ENCODE measurements around the gene TFAP2E. TPM values are rescaled to one million over a fixed set of nuclear protein-coding genes. Genes with fewer than 3 reads are reported as not detected.

TFAP2E gene
- polyA plus RNA-seq, 6 donors from 2014 or later: 0.16 to 0.62 (median 0.24) TPM; not detected in 2

DNA sequence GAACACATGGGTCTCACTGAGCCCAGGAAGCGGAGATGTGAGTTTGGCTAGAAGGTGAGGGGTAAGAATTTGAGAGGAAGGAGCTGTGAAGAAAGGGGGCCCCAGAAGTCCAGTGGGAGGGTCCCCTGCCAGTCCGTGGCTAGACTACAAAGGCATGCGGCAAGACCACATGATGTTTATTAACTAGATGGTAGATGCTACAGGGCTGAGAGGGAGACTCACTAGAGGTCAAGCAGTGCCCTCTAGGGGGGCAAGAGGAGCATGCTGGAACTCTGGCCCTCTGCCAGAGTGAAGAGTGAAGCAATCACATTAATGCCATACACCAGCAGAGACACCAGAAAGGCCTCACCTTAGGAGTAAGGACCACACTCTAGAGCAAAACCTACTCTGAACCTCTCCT, 28.1 kb upstream of the TFAP2E start:
- Mint-ChIP-seq H3K4me1 (peaks cover 34 to 48% (median 37%) of the 10 kb centered on the region in 3 donors), H3K36me3 (peaks cover 16 to 17% of the 10 kb centered on the region in 2 donors), H3K9me3 (no peaks in the 10 kb centered on the region), H3K4me3 (no peak overlapping the region), H3K27ac (peak overlapping the region in 1 of 6 donors; percentile 66), H3K27me3 (no peaks in the 10 kb centered on the region)
- ATAC-seq (ENCODE audit: low read depth in 2 of 2) (no peak), DNase-seq (no peak)

DNA sequence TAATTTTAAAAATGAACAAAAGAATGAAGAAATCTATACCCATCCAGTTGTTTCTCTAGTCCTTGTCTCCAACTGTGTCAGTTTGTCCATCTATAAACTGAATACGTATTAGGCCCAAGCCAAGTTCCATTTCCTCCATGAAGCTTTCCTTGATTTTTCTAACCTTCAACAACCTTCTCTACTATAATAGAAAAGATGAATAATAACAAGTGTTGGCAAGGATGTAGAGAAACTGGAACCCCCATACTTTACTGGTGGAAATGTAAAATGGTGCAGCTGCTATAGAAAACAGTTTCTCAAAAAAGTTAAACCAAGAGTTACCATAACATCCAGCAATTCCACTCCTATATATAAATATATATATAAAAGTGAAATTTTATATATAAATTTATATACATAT, 26.5 kb upstream of the TFAP2E start:
- no peaks in the 10 kb centered on the region for H3K9me3 Mint-ChIP-seq
- DNase-seq (no peak), ATAC-seq (ENCODE audit: low read depth in 2 of 2) (no peak)
- peaks cover 16 to 17% of the 10 kb centered on the region in 2 donors for H3K36me3 Mint-ChIP-seq
- H3K27me3 Mint-ChIP-seq: no peaks in the 10 kb centered on the region
- peaks cover 27 to 36% (median 29%) of the 10 kb centered on the region in 3 donors for H3K4me1 Mint-ChIP-seq
- no peak overlapping the region for H3K27ac Mint-ChIP-seq
- no peak overlapping the region for H3K4me3 Mint-ChIP-seq

DNA sequence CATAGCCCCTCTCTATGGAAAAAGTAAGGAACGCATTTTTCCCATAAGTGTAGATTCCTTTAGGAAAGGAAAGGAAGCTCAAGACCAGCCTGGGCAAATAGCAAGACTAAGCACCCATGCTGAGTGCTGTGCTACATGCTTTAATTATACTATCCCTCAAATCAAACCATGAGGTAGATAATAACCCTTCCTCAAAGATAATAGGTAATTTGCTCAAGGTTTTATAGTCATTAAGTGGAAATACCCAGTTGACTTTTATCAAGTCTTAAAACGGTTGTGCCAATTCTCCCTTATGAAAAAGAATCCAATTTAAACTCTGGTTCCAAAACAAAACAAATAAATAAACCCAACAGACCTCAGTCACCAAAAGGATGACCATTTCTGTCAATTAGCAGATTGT, 19.3 kb upstream of the TFAP2E start:
- ATAC-seq (ENCODE audit: low read depth in 2 of 2) (no peak), DNase-seq (no peak)
- no peak overlapping the region for H3K27ac Mint-ChIP-seq
- peaks cover 0 to 5% of the 10 kb centered on the region in 2 donors for H3K36me3 Mint-ChIP-seq
- H3K27me3 Mint-ChIP-seq: no peaks in the 10 kb centered on the region
- no peaks in the 10 kb centered on the region for H3K9me3 Mint-ChIP-seq
- peak overlapping the region in 1 of 8 donors; percentile 11 for H3K4me3 Mint-ChIP-seq
- H3K4me1 Mint-ChIP-seq: peaks cover 29 to 34% (median 31%) of the 10 kb centered on the region in 3 donors

DNA sequence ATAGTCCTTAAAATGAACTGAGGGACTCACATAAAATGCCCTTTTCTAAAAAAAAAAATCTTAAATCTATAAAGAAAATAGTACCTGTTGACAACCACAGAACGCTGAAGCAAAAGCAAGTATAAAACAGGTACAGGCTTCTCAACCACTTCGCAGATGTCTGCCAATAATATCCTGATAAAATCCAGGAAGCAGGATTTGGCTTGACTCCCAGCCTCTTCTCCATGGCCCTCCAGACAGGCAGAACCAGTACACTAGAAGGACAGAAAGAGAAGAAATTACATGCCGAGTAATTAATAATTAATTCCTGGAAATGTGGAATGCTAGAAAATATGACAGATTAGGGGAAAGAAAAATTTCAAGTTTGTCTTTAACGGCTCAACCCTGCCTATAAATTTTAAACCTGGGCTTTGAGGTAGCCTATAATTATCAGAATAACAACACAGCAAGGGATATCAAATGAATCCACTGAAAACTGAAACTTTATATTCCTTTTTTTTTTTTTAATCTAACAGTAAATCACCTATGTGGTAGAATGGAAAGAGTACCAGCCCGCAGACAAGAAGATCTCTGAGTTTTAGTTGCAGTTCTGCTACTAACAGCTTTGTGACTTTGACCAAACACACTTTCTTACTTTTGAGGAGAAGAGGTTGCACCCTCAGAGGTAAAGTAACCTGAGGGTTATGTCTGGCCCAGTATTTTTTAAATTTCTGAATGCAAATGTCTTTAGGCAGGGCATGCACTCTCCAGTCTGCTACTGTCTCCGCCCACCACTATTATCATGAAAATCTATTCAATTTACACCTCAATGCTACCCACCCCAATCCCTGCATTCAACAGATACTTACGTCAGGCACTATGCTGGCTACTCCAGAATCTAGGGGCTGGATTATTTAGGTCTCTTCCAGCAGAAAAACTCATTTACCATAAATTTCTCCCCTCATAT, 18.6 kb upstream of the TFAP2E start:
- peak overlapping the region in 3 of 8 donors; percentile 22 to 99 (median 95) for H3K4me3 Mint-ChIP-seq
- H3K27me3 Mint-ChIP-seq: no peaks in the 10 kb centered on the region
- ATAC-seq (ENCODE audit: low read depth in 2 of 2) (no peak), DNase-seq (no peak)
- no peaks in the 10 kb centered on the region for H3K9me3 Mint-ChIP-seq
- peaks cover 0 to 5% of the 10 kb centered on the region in 2 donors for H3K36me3 Mint-ChIP-seq
- peak overlapping the region in 1 of 6 donors; percentile 30 for H3K27ac Mint-ChIP-seq
- H3K4me1 Mint-ChIP-seq: peaks cover 33 to 37% (median 36%) of the 10 kb centered on the region in 3 donors

- Mint-ChIP-seq H3K9me3 (no peaks in the 10 kb centered on the region), H3K36me3 (peaks cover 0 to 5% of the 10 kb centered on the region in 2 donors), H3K27ac (peak overlapping the region in 2 of 6 donors; percentile 8 to 10), H3K4me3 (peak overlapping the region in 7 of 8 donors; percentile 50 to 99 (median 95)), H3K27me3 (no peaks in the 10 kb centered on the region), H3K4me1 (peaks cover 37 to 39% (median 37%) of the 10 kb centered on the region in 3 donors)
- DNase-seq (no peak), ATAC-seq (ENCODE audit: low read depth in 2 of 2) (no peak)
Measured at GRCh38 chr1:35555212-35555584, 17.9 kb upstream of the TFAP2E start.

- Mint-ChIP-seq H3K27ac (peak overlapping the region in 3 of 6 donors; percentile 10 to 95 (median 91)), H3K4me3 (peak overlapping the region; percentile 77 to 99 (median 97)), H3K27me3 (no peaks in the 10 kb centered on the region), H3K4me1 (peaks cover 37 to 39% (median 39%) of the 10 kb centered on the region in 3 donors), H3K9me3 (no peaks in the 10 kb centered on the region), H3K36me3 (peaks cover 0 to 5% of the 10 kb centered on the region in 2 donors)
- DNase-seq: no peak
- no peak for ATAC-seq (ENCODE audit: low read depth in 2 of 2)
Measured at GRCh38 chr1:35555601-35556477, 17.3 kb upstream of the TFAP2E start.

DNA sequence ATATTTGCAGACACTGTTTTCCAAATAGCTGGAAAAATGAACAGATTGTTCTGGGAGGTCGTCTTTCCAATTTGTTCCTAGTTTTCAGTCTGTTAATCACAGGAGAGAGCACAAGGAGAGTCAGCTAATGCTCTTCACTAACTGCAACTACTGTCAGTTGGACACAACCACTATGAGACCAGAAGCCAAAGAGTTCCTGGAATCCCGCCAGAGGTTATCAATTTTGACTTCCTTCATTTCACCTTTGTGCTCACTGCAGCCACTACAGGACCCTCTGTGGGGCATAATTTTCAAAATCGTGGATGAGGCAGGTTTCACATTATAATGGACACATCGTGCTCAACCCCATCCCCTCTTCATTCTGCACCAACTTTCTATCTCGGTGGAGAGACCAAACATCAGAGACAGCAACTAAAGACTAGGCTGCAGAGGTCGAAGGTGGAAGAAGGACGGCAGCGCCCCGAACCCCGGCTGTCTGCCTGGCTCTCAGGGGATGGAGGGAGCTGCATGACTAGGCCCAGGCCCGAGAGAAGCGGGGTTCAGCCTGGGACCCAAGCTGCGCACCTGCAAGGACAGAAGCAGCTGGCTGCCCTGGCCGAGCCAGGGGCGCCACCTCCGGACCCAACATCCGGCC, 16.5 kb upstream of the TFAP2E start:
- H3K4me1 Mint-ChIP-seq: peaks cover 41 to 43% (median 43%) of the 10 kb centered on the region in 3 donors
- ATAC-seq (ENCODE audit: low read depth in 2 of 2): peak in 1 of 2 donors; percentile 1

GRCh38 chr1:35557118-35557610, 15.9 kb upstream of the TFAP2E start, which contains the start of gene KIAA0319L:
Gene KIAA0319L (minus strand): TSS chr1:35557403. CDS start chr1:35554491, 2,912 bp downstream.
- Mint-ChIP-seq H3K9me3 (no peaks in the 10 kb centered on the region), H3K27me3 (no peaks in the 10 kb centered on the region), H3K4me3 (peak within 1 kb of the TSS; percentile 95 to 99 (median 98)), H3K4me1 (peaks cover 42 to 43% (median 43%) of the 10 kb centered on the region in 3 donors), H3K27ac (peak within 1 kb of the TSS; percentile 72 to 97 (median 95)), H3K36me3 (peaks cover 0 to 5% of the 10 kb centered on the region in 2 donors)
- DNase-seq (no peak), ATAC-seq (ENCODE audit: low read depth in 2 of 2) (peak; percentile 59)

More for the DNA sequence above, 16.5 kb upstream of the TFAP2E start:
- no peaks in the 10 kb centered on the region for H3K9me3 Mint-ChIP-seq
- H3K27me3 Mint-ChIP-seq: no peaks in the 10 kb centered on the region
- H3K27ac Mint-ChIP-seq: peak overlapping the region in 5 of 6 donors; percentile 36 to 95 (median 60)
- H3K36me3 Mint-ChIP-seq: peaks cover 0 to 5% of the 10 kb centered on the region in 2 donors
- H3K4me3 Mint-ChIP-seq: peak overlapping the region; percentile 95 to 99 (median 98)
- DNase-seq: no peak

GRCh38 chr1:35557611-35558373, 15.3 kb upstream of the TFAP2E start, which contains the start of gene NCDN:
Gene NCDN (plus strand): TSS chr1:35557799. CDS start chr1:35558191, 392 bp downstream.
- DNase-seq (peak; percentile 95), ATAC-seq (ENCODE audit: low read depth in 2 of 2) (peak; percentile 94)
- Mint-ChIP-seq H3K36me3 (peaks cover 0 to 5% of the 10 kb centered on the region in 2 donors), H3K4me3 (peak within 1 kb of the TSS; percentile 95 to 99 (median 98)), H3K9me3 (no peaks in the 10 kb centered on the region), H3K27me3 (no peaks in the 10 kb centered on the region), H3K27ac (peak within 1 kb of the TSS; percentile 72 to 97 (median 95)), H3K4me1 (peaks cover 42 to 43% (median 43%) of the 10 kb centered on the region in 3 donors)

DNA sequence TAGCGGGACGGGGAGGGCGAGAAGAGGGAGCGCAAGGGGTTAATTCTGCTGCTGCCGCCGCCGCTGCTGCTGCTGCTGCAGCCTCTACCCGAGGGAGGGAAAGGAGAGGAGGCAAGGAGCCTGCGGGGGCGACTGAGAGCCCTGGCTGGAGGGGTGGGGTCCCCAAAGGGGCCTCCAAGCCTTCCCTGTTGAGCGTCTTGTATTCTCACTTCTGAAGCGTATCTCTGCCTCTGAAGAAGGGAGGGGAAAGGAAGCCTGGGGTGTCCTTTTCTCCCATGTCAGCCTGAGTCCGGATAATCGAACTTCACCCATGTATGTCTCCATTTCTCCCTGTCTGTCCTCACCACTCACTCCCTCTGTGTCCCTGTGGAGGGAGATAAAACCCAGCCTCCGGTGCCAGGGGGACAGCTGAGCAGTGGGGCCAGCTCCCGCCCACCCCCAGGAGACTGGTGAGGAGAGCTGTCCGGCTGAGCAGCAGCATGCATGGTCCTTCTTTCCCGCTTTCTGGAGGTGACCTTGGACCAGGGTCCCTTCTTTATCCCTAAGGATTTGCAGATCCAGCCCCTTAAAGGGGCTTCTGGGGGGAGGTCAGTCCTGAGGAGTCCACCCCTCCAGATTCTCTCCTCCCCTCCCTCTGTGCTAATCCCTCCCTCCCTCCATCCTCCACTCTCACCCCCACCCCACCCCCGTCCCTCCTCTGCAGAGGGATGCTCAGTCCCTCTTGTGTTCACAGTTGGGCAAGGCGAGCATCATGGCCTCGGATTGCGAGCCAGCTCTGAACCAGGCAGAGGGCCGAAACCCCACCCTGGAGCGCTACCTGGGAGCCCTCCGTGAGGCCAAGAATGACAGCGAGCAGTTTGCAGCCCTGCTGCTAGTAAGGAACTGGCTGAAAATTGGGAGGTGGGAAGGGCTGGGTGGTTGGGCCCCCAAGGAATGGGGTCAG, 14.5 kb upstream of the TFAP2E start:
- peaks cover 0 to under 1% of the 10 kb centered on the region in 2 donors for H3K36me3 Mint-ChIP-seq
- peaks cover 38 to 43% (median 43%) of the 10 kb centered on the region in 3 donors for H3K4me1 Mint-ChIP-seq
- H3K9me3 Mint-ChIP-seq: no peaks in the 10 kb centered on the region
- ATAC-seq (ENCODE audit: low read depth in 2 of 2): no peak
- no peaks in the 10 kb centered on the region for H3K27me3 Mint-ChIP-seq
- H3K4me3 Mint-ChIP-seq: peak overlapping the region; percentile 95 to 99 (median 98)
- peak overlapping the region in 5 of 6 donors; percentile 91 to 97 (median 95) for H3K27ac Mint-ChIP-seq
- no peak for DNase-seq

- no peaks in the 10 kb centered on the region for H3K27me3 Mint-ChIP-seq
- ATAC-seq (ENCODE audit: low read depth in 2 of 2) (no peak), DNase-seq (no peak)
- H3K36me3 Mint-ChIP-seq: no peaks in the 10 kb centered on the region
- H3K27ac Mint-ChIP-seq: peak overlapping the region; percentile 29 to 91 (median 58)
- peaks cover 42 to 45% (median 44%) of the 10 kb centered on the region in 3 donors for H3K4me1 Mint-ChIP-seq
- no peaks in the 10 kb centered on the region for H3K9me3 Mint-ChIP-seq
- peak overlapping the region in 6 of 8 donors; percentile 20 to 99 (median 66) for H3K4me3 Mint-ChIP-seq
Measured at GRCh38 chr1:35559317-35559944, 13.7 kb upstream of the TFAP2E start.

All from naive B cell (primary cell).